A549 (cell line): ENCODE data around the gene MBP. TPM values are rescaled to one million over a fixed set of nuclear protein-coding genes. Genes with fewer than 3 reads are reported as not detected.

Source experiments
- ATAC-seq, 2 experiments: fragments of 200-7000 bp in 1 of 2; fragments of >200 bp in 1 of 2; cut with Nextera tagmentation in 1 of 2; cut with Tn5 transposase in 1 of 2; 3 replicates each; pipeline versions ENCODE4 v1.8.0 to v1.9.1; 2018 to 2020; ENCODE audit warnings: mild to moderate bottlenecking in 1 of 2, moderate library complexity in 1 of 2
- CTCF ChIA-PET: fragments of 300-600 bp; sonication (Branson Sonifier 250); formaldehyde crosslinking; extraction: SDS; loops from one replicate; lab custom pipeline; 2021; ENCODE audit warnings: antibody characterized with exemption, inconsistent platforms; lab: Yijun Ruan, JAX
- POLR2A ChIA-PET: fragments of 350-600 bp; formaldehyde crosslinking; extraction: SDS; loops from one replicate; lab custom pipeline; 2021; ENCODE audit warnings: antibody characterized with exemption, inconsistent platforms; lab: Yijun Ruan, JAX
- DNase-seq, 2 experiments: peaks; one replicate each; pipeline versions ENCODE4 v3.0.0 to v3.0.0-alpha.2; 2011 to 2016; ENCODE audit warnings: low read depth in 1 of 2, low spot score in 1 of 2
- FAIRE-seq: peaks from 2 replicates; lab custom pipeline; 2011; peaks lifted over from hg19 to GRCh38; lab: Jason Lieb, UNC
- H3K27ac ChIP-seq, 2 experiments: fragments of >200 bp; sonication (Bioruptor Twin); formaldehyde crosslinking; 3 replicates each; pipeline ENCODE4 v1.5.1; 2016 to 2017
- H3K4me1 ChIP-seq: fragments of >200 bp; sonication (Bioruptor Twin); formaldehyde crosslinking; 3 replicates; pipeline ENCODE4 v1.6.1; 2016
- H3K4me2 ChIP-seq: fragments of >200 bp; sonication (Bioruptor Twin); formaldehyde crosslinking; 3 replicates; pipeline ENCODE4 v1.6.1; 2016
- H3K4me3 ChIP-seq: fragments of >200 bp; sonication (Bioruptor Twin); formaldehyde crosslinking; 3 replicates; pipeline ENCODE4 v1.5.1; 2016
- H3K9me3 ChIP-seq: fragments of >200 bp; sonication (Bioruptor Twin); formaldehyde crosslinking; 3 replicates; pipeline ENCODE4 v1.6.1; 2016
- BHLHE40 ChIP-seq: IDR thresholded peaks from 2 replicates; pipeline ENCODE4 v1.6.1; 2012; ENCODE audit warnings: low read depth, low read length, inconsistent platforms
- CEBPB ChIP-seq, 2 experiments: fragments of >200 bp in 1 of 2; sonication (Bioruptor Twin) in 1 of 2; formaldehyde crosslinking in 1 of 2; IDR thresholded peaks; 2 replicates each; pipeline ENCODE4 v1.6.1; 2012 to 2016
- CHD2 ChIP-seq: fragments of 150-350 bp; IDR thresholded peaks from 2 replicates; pipeline ENCODE4 v1.6.1; 2014; ENCODE audit warnings: low read length; ENCODE audit not compliant: partially characterized antibody
- FOSB ChIP-seq: fragments of 250-450 bp; sonication (Bioruptor Pico); IDR thresholded peaks from 2 replicates; pipeline ENCODE4 v1.5.0; 2020; ENCODE audit warnings: mild to moderate bottlenecking, moderate library complexity
- FOSL2 ChIP-seq, 2 experiments: fragments of 450-650 bp in 1 of 2; fragments of >200 bp in 1 of 2; sonication (Bioruptor Twin) in 1 of 2; formaldehyde crosslinking; IDR thresholded peaks; 2 replicates each; pipeline versions ENCODE4 v1.5.0 to v1.6.1; 2016 to 2020; ENCODE audit warnings: mild to moderate bottlenecking in 1 of 2, moderate library complexity in 1 of 2
- HDAC2 ChIP-seq: fragments of 200-600 bp; sonication (generic); IDR thresholded peaks from 2 replicates; pipeline ENCODE4 v1.6.1; 2016
- HES2 ChIP-seq: fragments of >200 bp; sonication (Bioruptor Twin); formaldehyde crosslinking; IDR thresholded peaks from 2 replicates; pipeline ENCODE4 v1.6.1; 2016
- HEYL ChIP-seq: fragments of 250-450 bp; sonication (Bioruptor Pico); IDR thresholded peaks from 2 replicates; pipeline ENCODE4 v1.8.0; 2021; ENCODE audit warnings: mild to moderate bottlenecking, moderate library complexity
- JUN ChIP-seq, 2 experiments: fragments of >200 bp; sonication (Bioruptor Twin); formaldehyde crosslinking; IDR thresholded peaks; 2 replicates in 1 of 2; 3 replicates in 1 of 2; pipeline ENCODE4 v1.6.1; 2016 to 2017
- JUNB ChIP-seq: fragments of >200 bp; sonication (Bioruptor Twin); formaldehyde crosslinking; IDR thresholded peaks from 2 replicates; pipeline ENCODE4 v1.6.1; 2016
- MAFK ChIP-seq: fragments of 450-650 bp; IDR thresholded peaks from 2 replicates; pipeline ENCODE4 v1.6.1; 2014; ENCODE audit not compliant: partially characterized antibody
- MAZ ChIP-seq: fragments of 150-350 bp; IDR thresholded peaks from 2 replicates; pipeline ENCODE4 v1.6.1; 2014; ENCODE audit warnings: antibody characterized with exemption, low read depth, low read length, borderline replicate concordance
- NFE2L2 ChIP-seq: fragments of 150-350 bp; conservative IDR thresholded peaks from 2 replicates; pipeline ENCODE4 v1.6.1; 2014; ENCODE audit warnings: low read length
- RNF2 ChIP-seq: fragments of 200-600 bp; sonication (generic); IDR thresholded peaks from 2 replicates; pipeline ENCODE4 v1.6.1; 2016; ENCODE audit warnings: low read depth, mild to moderate bottlenecking, antibody characterized with exemption, moderate library complexity, borderline replicate concordance
- SMC3 ChIP-seq: fragments of >200 bp; sonication (Bioruptor Twin); formaldehyde crosslinking; IDR thresholded peaks from 3 replicates; pipeline ENCODE4 v1.6.1; 2018; ENCODE audit warnings: inconsistent platforms
- TFCP2L1 ChIP-seq: fragments of 250-450 bp; sonication (Bioruptor Pico); IDR thresholded peaks from 2 replicates; pipeline ENCODE4 v1.5.0; 2021; ENCODE audit warnings: mild to moderate bottlenecking
- WGBS: methylation state at CpG from one replicate; pipeline ENCODE4 v1.1.6; 2017; ENCODE audit errors: missing lambda C conversion rate; 5-methylcytosine and 5-hydroxymethylcytosine counted together
- polyA plus RNA-seq, 4 experiments: library from polyadenylated mRNA; depleted of rRNA in 3 of 4; stranded (reverse); fragments of >200 nt; fragmentation: RNase III in 1 of 4; extraction: RNeasy Plus Mini Kit Qiagen cat#74134 plus additional on column Dnase treatment in 1 of 4; gene quantifications; 2 replicates in 3 of 4; 3 replicates in 1 of 4; pipeline ENCODE4 v1.2.3, GENCODE V29; 2011 to 2017
- TF ChIP-seq, protein P1 (sequence below): fragments of 200-600 bp; sonication (generic); IDR thresholded peaks from 2 replicates; pipeline ENCODE4 v1.6.1; 2016; ENCODE audit warnings: antibody characterized with exemption, mild to moderate bottlenecking, moderate library complexity
- TF ChIP-seq, protein P2 (sequence below): fragments of 250-450 bp; sonication (Bioruptor Pico); IDR thresholded peaks from 2 replicates; pipeline ENCODE4 v1.5.0; 2021; ENCODE audit warnings: mild to moderate bottlenecking, moderate library complexity, borderline replicate concordance

The MBP gene
- polyA plus RNA-seq, 2 of the 4 experiments (the other 2 are of a cell fraction), result 8.6 to 33.1 TPM

GRCh38 chr18:77023102-77023782 lies 109.3 kb downstream of the MBP start:
- 87% methylated on average over 19 of the region's 19 CpGs for WGBS
- Histone ChIP-seq H3K4me3 (no peak overlapping the region), H3K27ac (no peak overlapping the region), H3K4me2 (no peak overlapping the region), H3K4me1 (no peaks in the 10 kb centered on the region), H3K9me3 (no peaks in the 10 kb centered on the region)
- no peak for TF ChIP-seq HDAC2
- no peak for TF ChIP-seq NFE2L2
- TF ChIP-seq FOSB (CRISPR knock-in tag), result no peak
- TF ChIP-seq MAZ, result no peak
- TF ChIP-seq BHLHE40, result no peak
- TF ChIP-seq RNF2, result no peak
- TF ChIP-seq SMC3, result no peak
- TF ChIP-seq HEYL, result no peak
- TF ChIP-seq JUNB, result no peak
- no peak for TF ChIP-seq JUN (IDR thresholded peaks at IDR 0.05)
- TF ChIP-seq, protein P1, sequence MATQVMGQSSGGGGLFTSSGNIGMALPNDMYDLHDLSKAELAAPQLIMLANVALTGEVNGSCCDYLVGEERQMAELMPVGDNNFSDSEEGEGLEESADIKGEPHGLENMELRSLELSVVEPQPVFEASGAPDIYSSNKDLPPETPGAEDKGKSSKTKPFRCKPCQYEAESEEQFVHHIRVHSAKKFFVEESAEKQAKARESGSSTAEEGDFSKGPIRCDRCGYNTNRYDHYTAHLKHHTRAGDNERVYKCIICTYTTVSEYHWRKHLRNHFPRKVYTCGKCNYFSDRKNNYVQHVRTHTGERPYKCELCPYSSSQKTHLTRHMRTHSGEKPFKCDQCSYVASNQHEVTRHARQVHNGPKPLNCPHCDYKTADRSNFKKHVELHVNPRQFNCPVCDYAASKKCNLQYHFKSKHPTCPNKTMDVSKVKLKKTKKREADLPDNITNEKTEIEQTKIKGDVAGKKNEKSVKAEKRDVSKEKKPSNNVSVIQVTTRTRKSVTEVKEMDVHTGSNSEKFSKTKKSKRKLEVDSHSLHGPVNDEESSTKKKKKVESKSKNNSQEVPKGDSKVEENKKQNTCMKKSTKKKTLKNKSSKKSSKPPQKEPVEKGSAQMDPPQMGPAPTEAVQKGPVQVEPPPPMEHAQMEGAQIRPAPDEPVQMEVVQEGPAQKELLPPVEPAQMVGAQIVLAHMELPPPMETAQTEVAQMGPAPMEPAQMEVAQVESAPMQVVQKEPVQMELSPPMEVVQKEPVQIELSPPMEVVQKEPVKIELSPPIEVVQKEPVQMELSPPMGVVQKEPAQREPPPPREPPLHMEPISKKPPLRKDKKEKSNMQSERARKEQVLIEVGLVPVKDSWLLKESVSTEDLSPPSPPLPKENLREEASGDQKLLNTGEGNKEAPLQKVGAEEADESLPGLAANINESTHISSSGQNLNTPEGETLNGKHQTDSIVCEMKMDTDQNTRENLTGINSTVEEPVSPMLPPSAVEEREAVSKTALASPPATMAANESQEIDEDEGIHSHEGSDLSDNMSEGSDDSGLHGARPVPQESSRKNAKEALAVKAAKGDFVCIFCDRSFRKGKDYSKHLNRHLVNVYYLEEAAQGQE, result no peak
- POLR2A ChIA-PET, result no interaction called here
- DNase-seq, result no peak
- CTCF ChIA-PET, result interaction anchor here (1.2 kb wide), 1 partner anchor 40 kb away, joined by 3 read pairs; no protein-coding TSS in a partner anchor
- FAIRE-seq, result no peak
- no peak for ATAC-seq

- no peaks in the 10 kb centered on the region for H3K4me1 ChIP-seq
- no peak for ATAC-seq
- no peak overlapping the region for H3K27ac ChIP-seq
- 86% methylated on average over 5 of the region's 5 CpGs for WGBS
- POLR2A ChIA-PET, result no interaction called here
- TF ChIP-seq CHD2 (no peak), HES2 (no peak), NFE2L2 (no peak), TFCP2L1 (CRISPR knock-in tag) (no peak), MAFK (no peak), MAZ (no peak), JUN (IDR thresholded peaks at IDR 0.05) (no peak), RNF2 (no peak), FOSL2 (IDR thresholded peaks at IDR 0.05) (no peak), FOSL2 (CRISPR knock-in tag; IDR thresholded peaks at IDR 0.05) (no peak), CEBPB (IDR thresholded peaks at IDR 0.05) (no peak)
- TF ChIP-seq, protein P2, sequence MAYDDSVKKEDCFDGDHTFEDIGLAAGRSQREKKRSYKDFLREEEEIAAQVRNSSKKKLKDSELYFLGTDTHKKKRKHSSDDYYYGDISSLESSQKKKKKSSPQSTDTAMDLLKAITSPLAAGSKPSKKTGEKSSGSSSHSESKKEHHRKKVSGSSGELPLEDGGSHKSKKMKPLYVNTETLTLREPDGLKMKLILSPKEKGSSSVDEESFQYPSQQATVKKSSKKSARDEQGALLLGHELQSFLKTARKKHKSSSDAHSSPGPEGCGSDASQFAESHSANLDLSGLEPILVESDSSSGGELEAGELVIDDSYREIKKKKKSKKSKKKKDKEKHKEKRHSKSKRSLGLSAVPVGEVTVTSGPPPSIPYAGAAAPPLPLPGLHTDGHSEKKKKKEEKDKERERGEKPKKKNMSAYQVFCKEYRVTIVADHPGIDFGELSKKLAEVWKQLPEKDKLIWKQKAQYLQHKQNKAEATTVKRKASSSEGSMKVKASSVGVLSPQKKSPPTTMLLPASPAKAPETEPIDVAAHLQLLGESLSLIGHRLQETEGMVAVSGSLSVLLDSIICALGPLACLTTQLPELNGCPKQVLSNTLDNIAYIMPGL, result no peak
- TF ChIP-seq, protein P1, result no peak
- TF ChIP-seq, all 56 proteins: peak for 0
- Histone ChIP-seq H3K4me3 (no peak overlapping the region), H3K9me3 (no peaks in the 10 kb centered on the region), H3K4me2 (no peak overlapping the region)
- no peak for FAIRE-seq
- DNase-seq, result no peak
- CTCF ChIA-PET, result interaction anchor here (1.2 kb wide), 1 partner anchor 39 kb away, joined by 3 read pairs; no protein-coding TSS in a partner anchor
Observed at GRCh38 chr18:77022556-77022955, 110.0 kb downstream of the MBP start.
